GM18499 (cell line): Measurements from ENCODE around the gene CSAD.
"Not testable (repeated sequence)": the region's sequence is repeated elsewhere in the genome, so short reads cannot be mapped to it uniquely, and the experiment has no call there.

Experiments used
- ATAC-seq: cut with Tn5 transposase; IDR thresholded peaks from one replicate; pipeline ENCODE4 v1.9.1; 2021; ENCODE audit warnings: moderate number of reproducible peaks; ENCODE audit not compliant: insufficient read depth, unreplicated experiment

The CSAD gene

GRCh38 chr12:53113951-53114350 is 66.8 kb downstream of the CSAD start:
- ATAC-seq: no peak

GRCh38 chr12:53113136-53113705 is 67.5 kb downstream of the CSAD start:
- no peak for ATAC-seq

DNA sequence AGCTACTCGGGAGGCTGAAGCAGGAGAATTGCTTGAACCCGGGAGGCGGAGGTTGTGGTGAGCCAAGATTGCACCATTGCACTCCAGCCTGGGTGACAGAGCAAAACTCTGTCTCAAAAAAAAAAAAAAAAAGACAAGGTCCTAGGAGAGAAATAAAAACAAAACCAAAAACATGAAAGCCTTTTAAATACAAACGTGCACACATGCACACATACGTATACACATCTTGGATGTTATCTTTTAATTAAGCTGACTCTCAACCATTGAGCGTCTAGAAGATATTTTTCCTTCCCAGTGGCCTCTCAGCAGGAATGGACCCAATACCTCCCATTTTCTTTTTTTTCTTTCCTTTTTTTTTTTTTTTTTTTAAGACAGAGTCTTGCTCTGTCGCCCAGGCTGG is 68.3 kb downstream of the CSAD start:
- not testable (repeated sequence) for ATAC-seq
